Measurements from ENCODE around the gene PHF21B. TPM values are rescaled to one million over a fixed set of nuclear protein-coding genes. Genes with fewer than 3 reads are reported as not detected.
A peak's percentile ranks its signal among the peaks of the same experiment; 100 is the strongest.

PHF21B gene
- total and polyA plus RNA-seq, 3 donors from 2014 or later, result 8.5 to 37.9 (median 19.0) TPM

GRCh38 chr22:44982445-44982844, 27.4 kb downstream of the PHF21B start:
- WGBS, 2 donors, result 86 to 88% methylated on average over 8 to 9 of the region's 9 CpGs
- no peak overlapping the region for H3K27ac ChIP-seq
- intact Hi-C loops (cut with DNase I; ENCODE audit: low total_unique reads), result no loop called here
- no peaks in the 10 kb centered on the region for H3K9me3 ChIP-seq
- TF ChIP-seq POLR2A (IDR thresholded peaks at IDR 0.05), result no peak
- TF ChIP-seq, protein P1, sequence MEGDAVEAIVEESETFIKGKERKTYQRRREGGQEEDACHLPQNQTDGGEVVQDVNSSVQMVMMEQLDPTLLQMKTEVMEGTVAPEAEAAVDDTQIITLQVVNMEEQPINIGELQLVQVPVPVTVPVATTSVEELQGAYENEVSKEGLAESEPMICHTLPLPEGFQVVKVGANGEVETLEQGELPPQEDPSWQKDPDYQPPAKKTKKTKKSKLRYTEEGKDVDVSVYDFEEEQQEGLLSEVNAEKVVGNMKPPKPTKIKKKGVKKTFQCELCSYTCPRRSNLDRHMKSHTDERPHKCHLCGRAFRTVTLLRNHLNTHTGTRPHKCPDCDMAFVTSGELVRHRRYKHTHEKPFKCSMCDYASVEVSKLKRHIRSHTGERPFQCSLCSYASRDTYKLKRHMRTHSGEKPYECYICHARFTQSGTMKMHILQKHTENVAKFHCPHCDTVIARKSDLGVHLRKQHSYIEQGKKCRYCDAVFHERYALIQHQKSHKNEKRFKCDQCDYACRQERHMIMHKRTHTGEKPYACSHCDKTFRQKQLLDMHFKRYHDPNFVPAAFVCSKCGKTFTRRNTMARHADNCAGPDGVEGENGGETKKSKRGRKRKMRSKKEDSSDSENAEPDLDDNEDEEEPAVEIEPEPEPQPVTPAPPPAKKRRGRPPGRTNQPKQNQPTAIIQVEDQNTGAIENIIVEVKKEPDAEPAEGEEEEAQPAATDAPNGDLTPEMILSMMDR (IDR thresholded peaks at IDR 0.05), result no peak
- DNase-seq, result no peak
- no peak overlapping the region for H3K4me3 ChIP-seq
- no peaks in the 10 kb centered on the region for H3K36me3 ChIP-seq (ENCODE audit: low read depth, missing control alignments)
- H3K4me1 ChIP-seq, result no peaks in the 10 kb centered on the region
- H3K27me3 ChIP-seq, result no peaks in the 10 kb centered on the region

GRCh38 chr22:44981857-44982256, 27.9 kb downstream of the PHF21B start:
- no peak overlapping the region for H3K27ac ChIP-seq
- TF ChIP-seq POLR2A (IDR thresholded peaks at IDR 0.05), result no peak
- TF ChIP-seq, protein P1 (IDR thresholded peaks at IDR 0.05), result no peak
- no peaks in the 10 kb centered on the region for H3K9me3 ChIP-seq
- H3K27me3 ChIP-seq, result no peaks in the 10 kb centered on the region
- intact Hi-C loops (cut with DNase I; ENCODE audit: low total_unique reads), result no loop called here
- no peak overlapping the region for H3K4me3 ChIP-seq
- WGBS, 2 donors, result 87 to 92% methylated on average over 11 of the region's 11 CpGs
- no peak for DNase-seq
- no peaks in the 10 kb centered on the region for H3K4me1 ChIP-seq
- no peaks in the 10 kb centered on the region for H3K36me3 ChIP-seq (ENCODE audit: low read depth, missing control alignments)

DNA sequence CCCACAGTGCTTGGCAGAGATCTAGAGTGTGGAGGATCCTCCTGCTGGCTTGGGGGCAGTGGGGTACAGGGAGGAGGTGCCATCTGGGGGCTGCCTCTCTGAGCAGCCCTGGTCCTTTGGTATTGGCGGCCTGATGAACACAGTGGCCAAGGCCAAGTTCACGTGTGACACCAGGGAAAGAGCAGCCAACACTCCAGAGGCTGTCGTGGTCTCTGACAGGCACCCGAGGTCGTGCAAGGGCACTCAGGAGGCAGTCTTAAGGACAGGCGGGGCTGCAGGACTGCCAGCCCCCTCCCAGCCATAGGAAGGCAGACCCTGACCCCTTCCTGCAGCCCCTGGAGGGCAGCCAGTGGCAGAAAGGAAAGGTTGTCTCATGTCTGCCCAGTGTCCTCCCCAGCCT, 30.7 kb downstream of the PHF21B start:
- 73 to 100% methylated on average over 1 to 6 of the region's 6 CpGs for WGBS, 2 donors
- Histone ChIP-seq H3K4me3 (no peak overlapping the region), H3K27me3 (no peaks in the 10 kb centered on the region), H3K27ac (no peak overlapping the region), H3K36me3 (ENCODE audit: low read depth, missing control alignments) (no peaks in the 10 kb centered on the region), H3K9me3 (no peaks in the 10 kb centered on the region), H3K4me1 (no peaks in the 10 kb centered on the region)
- intact Hi-C loops (cut with DNase I; ENCODE audit: low total_unique reads), result no loop called here
- DNase-seq, result no peak
- TF ChIP-seq POLR2A (IDR thresholded peaks at IDR 0.05), result no peak
- TF ChIP-seq, protein P1 (IDR thresholded peaks at IDR 0.05), result no peak

- WGBS, 2 donors, result 42 to 44% methylated on average over 20 to 22 of the region's 22 CpGs
- DNase-seq, result peak; percentile 92
- H3K4me3 ChIP-seq, result no peak overlapping the region
- H3K9me3 ChIP-seq, result no peaks in the 10 kb centered on the region
- TF ChIP-seq, protein P1 (IDR thresholded peaks at IDR 0.05), result peak; percentile 72 to 78 (median 77)
- TF ChIP-seq POLR2A (IDR thresholded peaks at IDR 0.05), result no peak
- intact Hi-C loops (cut with DNase I; ENCODE audit: low total_unique reads), result no loop called here
- no peaks in the 10 kb centered on the region for H3K27me3 ChIP-seq
- no peaks in the 10 kb centered on the region for H3K36me3 ChIP-seq (ENCODE audit: low read depth, missing control alignments)
- H3K27ac ChIP-seq, result no peak overlapping the region
- no peaks in the 10 kb centered on the region for H3K4me1 ChIP-seq
Observed at GRCh38 chr22:44975427-44976262, 34.2 kb downstream of the PHF21B start.

DNA sequence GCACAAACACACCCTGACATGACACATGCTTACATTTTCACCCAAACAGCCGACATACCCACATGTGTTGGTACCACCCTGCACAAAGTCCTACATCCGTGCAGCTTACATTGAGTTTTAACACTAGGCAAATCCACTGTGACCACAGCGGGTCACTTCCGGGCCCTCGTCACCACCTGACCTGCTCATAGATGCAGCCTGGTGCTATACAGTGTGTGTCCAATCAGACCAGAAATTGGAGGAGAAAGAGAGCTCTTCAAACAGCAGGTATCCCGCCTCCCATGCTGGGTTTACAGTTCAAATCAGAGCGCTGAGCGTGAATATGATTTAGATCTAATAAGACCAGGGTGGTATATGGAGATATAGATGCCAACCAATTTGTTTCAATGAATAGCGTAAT, 35.4 kb downstream of the PHF21B start:
- TF ChIP-seq POLR2A (IDR thresholded peaks at IDR 0.05), result no peak
- TF ChIP-seq, protein P1 (IDR thresholded peaks at IDR 0.05), result no peak
- intact Hi-C loops (cut with DNase I; ENCODE audit: low total_unique reads), result no loop called here
- no peak overlapping the region for H3K27ac ChIP-seq

More for the DNA sequence above, 35.4 kb downstream of the PHF21B start:
- H3K4me3 ChIP-seq, result no peak overlapping the region
- H3K9me3 ChIP-seq, result no peaks in the 10 kb centered on the region
- no peaks in the 10 kb centered on the region for H3K4me1 ChIP-seq
- no peaks in the 10 kb centered on the region for H3K27me3 ChIP-seq
- no peaks in the 10 kb centered on the region for H3K36me3 ChIP-seq (ENCODE audit: low read depth, missing control alignments)
- no peak for DNase-seq
- WGBS, 2 donors, result 90 to 96% methylated on average over 9 of the region's 9 CpGs
